ENCODE measurements around the gene FUT2.
"Not testable (repeated sequence)": the region's sequence is repeated elsewhere in the genome, so short reads cannot be mapped to it uniquely, and the experiment has no call there.

GRCh38 chr19:48680006-48680405 lies 15.8 kb upstream of the FUT2 start:
- not testable (repeated sequence) for TF ChIP-seq POLR2A, CTCF (IDR thresholded peaks at IDR 0.05)
